CD4-positive, alpha-beta T cell treated with Interleukin-17A for 4 hours (primary cell): Measurements from ENCODE around the gene RPS6KA3.

Experiments used
- DNase-seq: peaks from one replicate; pipeline ENCODE4 v3.0.0-alpha.2; 2020; ENCODE audit warnings: mixed read lengths

The RPS6KA3 gene

GRCh38 chrX:20266810-20267606 is at the start of gene RPS6KA3:
RPS6KA3 (minus strand) TSS chrX:20266909; CDS start chrX:20266632, 277 bp downstream.
- DNase-seq, result peak; percentile 90

- DNase-seq, result peak; percentile 3
These were observed 48.4 kb upstream of the RPS6KA3 start for GRCh38 chrX:20315140-20315539.

- no peak for DNase-seq
These were observed 47.2 kb upstream of the RPS6KA3 start for GRCh38 chrX:20313899-20314298.

- DNase-seq, result no peak
These were observed 45.3 kb upstream of the RPS6KA3 start for GRCh38 chrX:20312018-20312417.

GRCh38 chrX:20311505-20311904 is 44.8 kb upstream of the RPS6KA3 start:
- DNase-seq, result no peak

GRCh38 chrX:20309806-20310205 is 43.1 kb upstream of the RPS6KA3 start:
- DNase-seq, result no peak

- no peak for DNase-seq
These were observed 40.0 kb upstream of the RPS6KA3 start for GRCh38 chrX:20306668-20307067.

GRCh38 chrX:20300822-20301221 is 34.1 kb upstream of the RPS6KA3 start:
- no peak for DNase-seq

- DNase-seq, result no peak
These were observed 28.2 kb upstream of the RPS6KA3 start for GRCh38 chrX:20294957-20295356.

- DNase-seq, result no peak
These were observed 27.6 kb upstream of the RPS6KA3 start for GRCh38 chrX:20294284-20294683.

GRCh38 chrX:20285511-20285910 is 18.8 kb upstream of the RPS6KA3 start:
- no peak for DNase-seq

GRCh38 chrX:20284992-20285391 is 18.3 kb upstream of the RPS6KA3 start:
- DNase-seq, result no peak

GRCh38 chrX:20284444-20284843 is 17.7 kb upstream of the RPS6KA3 start:
- no peak for DNase-seq

- no peak for DNase-seq
These were observed 14.2 kb upstream of the RPS6KA3 start for GRCh38 chrX:20280938-20281337.

- DNase-seq, result no peak
These were observed 7.4 kb upstream of the RPS6KA3 start for GRCh38 chrX:20274121-20274520.

GRCh38 chrX:20271730-20272129 is 5.0 kb upstream of the RPS6KA3 start:
- no peak for DNase-seq

- DNase-seq, result no peak
These were observed 4.5 kb upstream of the RPS6KA3 start for GRCh38 chrX:20271186-20271585.

GRCh38 chrX:20270562-20270890 is 3.8 kb upstream of the RPS6KA3 start:
- no peak for DNase-seq

GRCh38 chrX:20269848-20270561 is 3.3 kb upstream of the RPS6KA3 start:
- DNase-seq, result no peak

- DNase-seq, result peak; percentile 40
These were observed 1.4 kb upstream of the RPS6KA3 start for GRCh38 chrX:20267931-20268701.

- no peak for DNase-seq
These were observed 860 bp upstream of the RPS6KA3 start for GRCh38 chrX:20267607-20267930.

- DNase-seq, result peak; percentile 34
These were observed 705 bp downstream of the RPS6KA3 start for GRCh38 chrX:20265726-20266681.
